HepG2 (cell line): ENCODE measurements around the gene ABCB6. TPM values are rescaled to one million over a fixed set of nuclear protein-coding genes. Genes with fewer than 3 reads are reported as not detected.
A peak's percentile ranks its signal among the peaks of the same experiment; 100 is the strongest.

ENCODE experiments used
- KMT2A ChIP-seq: sonication (generic); formaldehyde crosslinking; IDR thresholded peaks from 2 replicates; pipeline ENCODE4 v1.4.0; 2020; ENCODE audit warnings: missing genetic modification reagents
- MLXIP ChIP-seq: sonication (generic); formaldehyde crosslinking; IDR thresholded peaks from 2 replicates; pipeline ENCODE4 v1.9.0; 2021; ENCODE audit warnings: missing genetic modification reagents, borderline replicate concordance
- SALL1 ChIP-seq: sonication (generic); formaldehyde crosslinking; IDR thresholded peaks from 2 replicates; pipeline ENCODE4 v1.8.0; 2022; ENCODE audit warnings: mild to moderate bottlenecking, missing genetic modification reagents
- SIN3B ChIP-seq: fragments of 150-350 bp; IDR thresholded peaks from 2 replicates; pipeline ENCODE4 v1.6.1; 2014; ENCODE audit warnings: low read length
- SOX5 ChIP-seq: IDR thresholded peaks from 2 replicates; pipeline ENCODE4 v1.6.1; 2016; ENCODE audit warnings: borderline replicate concordance
- ZC3H4 ChIP-seq: sonication (generic); formaldehyde crosslinking; IDR thresholded peaks from 2 replicates; pipeline ENCODE4 v1.4.0; 2020; ENCODE audit warnings: missing genetic modification reagents, borderline replicate concordance
- ZFP91 ChIP-seq: sonication (generic); formaldehyde crosslinking; IDR thresholded peaks from 2 replicates; pipeline ENCODE4 v1.9.0; 2022; ENCODE audit warnings: missing genetic modification reagents, mild to moderate bottlenecking, borderline replicate concordance
- ZNF292 ChIP-seq: sonication (generic); formaldehyde crosslinking; IDR thresholded peaks from 2 replicates; pipeline ENCODE4 v1.8.1; 2022; ENCODE audit warnings: mild to moderate bottlenecking, low read depth, missing genetic modification reagents, borderline replicate concordance
- ZNF318 ChIP-seq: sonication (generic); formaldehyde crosslinking; IDR thresholded peaks from 2 replicates; pipeline ENCODE4 v1.4.0; 2020; ENCODE audit warnings: mild to moderate bottlenecking, missing genetic modification reagents
- ZNF343 ChIP-seq: sonication (generic); formaldehyde crosslinking; IDR thresholded peaks from 2 replicates; pipeline ENCODE4 v1.4.0; 2020; ENCODE audit warnings: mild to moderate bottlenecking, missing genetic modification reagents
- ZNF652 ChIP-seq: IDR thresholded peaks from 2 replicates; pipeline ENCODE4 v1.6.1; 2016; ENCODE audit warnings: low read depth, borderline replicate concordance
- ZNF704 ChIP-seq: sonication (generic); formaldehyde crosslinking; IDR thresholded peaks from 2 replicates; pipeline ENCODE4 v1.8.1; 2023; ENCODE audit warnings: mild to moderate bottlenecking, inconsistent platforms, moderate library complexity, missing genetic modification reagents, borderline replicate concordance
- polyA plus RNA-seq, 8 experiments: library from polyadenylated mRNA; depleted of rRNA in 3 of 8; stranded (reverse) in 7 of 8; unstranded in 1 of 8; fragments of >200 nt; fragmentation: Illumina TruSeq in 4 of 8; extraction: Trizol in 4 of 8; gene quantifications; 2 replicates each; pipeline versions ENCODE4 v1.2.1 to v1.2.3, GENCODE V29; 2011 to 2016; ENCODE audit warnings: low read depth in 4 of 8, missing spikeins in 1 of 8, mixed read lengths in 1 of 8; ENCODE audit not compliant: insufficient read depth in 1 of 8
- total RNA-seq, 5 experiments: library from RNA; depleted of rRNA; stranded (reverse); fragments of >200 nt; fragmentation: Illumina TruSeq; extraction: Trizol; gene quantifications; 2 replicates each; pipeline ENCODE4 v1.2.3, GENCODE V29; 2016; ENCODE audit warnings: low read depth in 1 of 5

The ABCB6 gene
- total and polyA plus RNA-seq, 2 of the 13 experiments (the other 11 are each of a cell fraction or from before 2014, with no cell fraction given) = 91.1 to 137 TPM

- TF ChIP-seq KMT2A (CRISPR knock-in tag) (peak; percentile 66), ZNF652 (CRISPR knock-in tag) (no peak; the same call in 1 of the 2 replicates), SOX5 (CRISPR knock-in tag) (no peak), SALL1 (peak; percentile 84), ZNF704 (CRISPR knock-in tag) (peak; percentile 92; the same call in 1 of the 2 replicates), ZFP91 (CRISPR knock-in tag) (peak; percentile 91), ZNF292 (CRISPR knock-in tag) (peak; percentile 66; the same call in 1 of the 2 replicates), ZNF343 (CRISPR knock-in tag) (peak; percentile 63; the same call in 1 of the 2 replicates), ZNF318 (peak; percentile 82; the same call in 1 of the 2 replicates), MLXIP (CRISPR knock-in tag) (no peak), SIN3B (no peak), ZC3H4 (peak; percentile 66; the same call in 1 of the 2 replicates)
These were observed 12.2 kb downstream of the ABCB6 start, which contains the start of gene ZFAND2B (continued) for GRCh38 chr2:219206328-219207133.
